Upper lobe of right lung (tissue), 1 donor: ENCODE measurements around the gene GRK2. TPM values are rescaled to one million over a fixed set of nuclear protein-coding genes. Genes with fewer than 3 reads are reported as not detected.
"Not testable (repeated sequence)": the region's sequence is repeated elsewhere in the genome, so short reads cannot be mapped to it uniquely, and the experiment has no call there.

Source experiments
- ATAC-seq: fragments of 200-7000 bp; cut with Tn5 transposase; one replicate; pipeline ENCODE4 v1.9.1; 2020; ENCODE audit warnings: mild to moderate bottlenecking, moderate library complexity
- DNase-seq: peaks from one replicate; pipeline ENCODE4 v3.0.0-alpha.2; 2020
- H3K27ac ChIP-seq: fragments of 200-600 bp; one replicate; pipeline ENCODE4 v1.8.0; 2022
- H3K27me3 ChIP-seq: fragments of 200-600 bp; one replicate; pipeline ENCODE4 v1.8.0; 2022; ENCODE audit warnings: mild to moderate bottlenecking
- H3K36me3 ChIP-seq: fragments of 200-600 bp; one replicate; pipeline ENCODE4 v1.8.0; 2022
- H3K4me1 ChIP-seq: fragments of 200-600 bp; one replicate; pipeline ENCODE4 v1.8.0; 2022
- H3K4me3 ChIP-seq: fragments of 200-600 bp; one replicate; pipeline ENCODE4 v1.8.0; 2022; ENCODE audit warnings: mild to moderate bottlenecking
- H3K9me3 ChIP-seq: fragments of 200-600 bp; one replicate; pipeline ENCODE4 v1.8.0; 2022
- CTCF ChIP-seq: fragments of 200-600 bp; IDR thresholded peaks from one replicate; pipeline ENCODE4 v1.8.0; 2022; ENCODE audit warnings: antibody characterized with exemption
- intact Hi-C: fragments of 100-400 bp; cut with DNase I; formaldehyde crosslinking; loops from one replicate; pipeline ENCODE4 v1.11.0; 2022
- total RNA-seq: library from RNA; stranded (reverse); fragmentation: NEBNext Ultra II Directional; extraction: Animal tissue kit (Norgen Biotek cat#: 25700); gene quantifications from one replicate; pipeline ENCODE4 v1.2.1, GENCODE V29; 2021
- donor health status: DM: no; HTN: yes; CAD: no; lungs with severe emphysema.

GRK2 gene
- total RNA-seq, 1 donor from 2014 or later: 98.4 TPM

- ATAC-seq (peak; percentile 94), DNase-seq (peak; percentile 98)
- peak; percentile 94 for TF ChIP-seq CTCF
- Histone ChIP-seq H3K9me3 (no peaks in the 10 kb centered on the region), H3K27me3 (no peaks in the 10 kb centered on the region), H3K36me3 (no peaks in the 10 kb centered on the region), H3K4me1 (peaks cover 17% of the 10 kb centered on the region), H3K4me3 (peak overlapping the region; percentile 78), H3K27ac (peak overlapping the region; percentile 92)
- intact Hi-C loops: loop anchor here (5.0 kb wide), 1 partner anchor 55 kb away; no protein-coding TSS in a partner anchor
Measured at GRCh38 chr11:67317205-67317887, 51.1 kb downstream of the GRK2 start.

- intact Hi-C loops: loop anchor here (5.0 kb wide), 1 partner anchor 56 kb away; no protein-coding TSS in a partner anchor
- H3K4me1 ChIP-seq: peaks cover 10% of the 10 kb centered on the region
- peak; percentile 51 for ATAC-seq
- no peaks in the 10 kb centered on the region for H3K36me3 ChIP-seq
- H3K4me3 ChIP-seq: peak overlapping the region; percentile 78
- H3K27me3 ChIP-seq: no peaks in the 10 kb centered on the region
- no peak for TF ChIP-seq CTCF
- peak overlapping the region; percentile 92 for H3K27ac ChIP-seq
- DNase-seq: peak; percentile 81
- H3K9me3 ChIP-seq: no peaks in the 10 kb centered on the region
Measured at GRCh38 chr11:67317888-67318555, 51.7 kb downstream of the GRK2 start.

- DNase-seq, H3K27ac ChIP-seq, H3K4me1 ChIP-seq, H3K36me3 ChIP-seq, H3K27me3 ChIP-seq, H3K9me3 ChIP-seq, ATAC-seq: not testable (repeated sequence)
- intact Hi-C loops: loop anchor here (5.0 kb wide), 1 partner anchor 57 kb away; no protein-coding TSS in a partner anchor
- H3K4me3 ChIP-seq: peak overlapping the region; percentile 78
Measured at GRCh38 chr11:67318876-67319275, 52.6 kb downstream of the GRK2 start.

GRCh38 chr11:67320011-67320410, 53.7 kb downstream of the GRK2 start:
- intact Hi-C loops: no loop called here

GRCh38 chr11:67320691-67321090, 54.4 kb downstream of the GRK2 start:
- Histone ChIP-seq H3K27me3 (no peaks in the 10 kb centered on the region), H3K4me1 (peaks cover 10% of the 10 kb centered on the region), H3K9me3 (no peaks in the 10 kb centered on the region), H3K4me3 (no peak overlapping the region), H3K27ac (no peak overlapping the region), H3K36me3 (no peaks in the 10 kb centered on the region)
- no peak for TF ChIP-seq CTCF
- no peak for DNase-seq
- no peak for ATAC-seq
- intact Hi-C loops: no loop called here

More at GRCh38 chr11:67320011-67320410, 53.7 kb downstream of the GRK2 start:
- Histone ChIP-seq H3K27ac (no peak overlapping the region), H3K4me3 (no peak overlapping the region), H3K36me3 (no peaks in the 10 kb centered on the region), H3K9me3 (no peaks in the 10 kb centered on the region), H3K4me1 (peaks cover 10% of the 10 kb centered on the region), H3K27me3 (no peaks in the 10 kb centered on the region)
- ATAC-seq: no peak
- no peak for TF ChIP-seq CTCF
- DNase-seq: no peak

GRCh38 chr11:67321313-67321871, 55.1 kb downstream of the GRK2 start:
- Histone ChIP-seq H3K9me3 (no peaks in the 10 kb centered on the region), H3K36me3 (no peaks in the 10 kb centered on the region), H3K4me3 (no peak overlapping the region), H3K27me3 (no peaks in the 10 kb centered on the region), H3K27ac (no peak overlapping the region), H3K4me1 (peaks cover 10% of the 10 kb centered on the region)
- intact Hi-C loops: no loop called here
- TF ChIP-seq CTCF: no peak
- ATAC-seq (no peak), DNase-seq (no peak)
